Neutrophil (primary cell): ENCODE data around the gene ASTN2.

Experiments used
- H3K27ac ChIP-seq: fragments of 200-600 bp; sonication (generic); 2 replicates; pipeline ENCODE4 v1.5.1; 2016; ENCODE audit warnings: mild to moderate bottlenecking, moderate library complexity
- H3K27me3 ChIP-seq: fragments of 200-600 bp; sonication (generic); 2 replicates; pipeline ENCODE4 v1.6.0; 2016; ENCODE audit warnings: mild to moderate bottlenecking
- H3K36me3 ChIP-seq: fragments of 200-600 bp; sonication (generic); 2 replicates; pipeline ENCODE4 v1.5.1; 2017
- H3K4me1 ChIP-seq, 2 experiments: fragments of 200-600 bp in 1 of 2; sonication (generic) in 1 of 2; 1 replicate in 1 of 2; 2 replicates in 1 of 2; pipeline versions ENCODE4 v1.5.1 to v1.6.1; 2013 to 2016; ENCODE audit warnings: low read depth in 1 of 2, low read length in 1 of 2, mild to moderate bottlenecking in 1 of 2, moderate library complexity in 1 of 2; ENCODE audit not compliant: control insufficient read depth in 1 of 2, insufficient read depth in 1 of 2
- H3K4me3 ChIP-seq, 2 experiments: fragments of 200-600 bp in 1 of 2; sonication (generic) in 1 of 2; 1 replicate in 1 of 2; 2 replicates in 1 of 2; pipeline ENCODE4 v1.5.1; 2013 to 2016; ENCODE audit warnings: low read depth in 1 of 2, low read length in 1 of 2, mild to moderate bottlenecking in 1 of 2, moderate library complexity in 1 of 2
- H3K9me3 ChIP-seq: fragments of 200-600 bp; sonication (generic); 2 replicates; pipeline ENCODE4 v1.5.1; 2016
- TF ChIP-seq, protein P1 (sequence below): fragments of 200-600 bp; sonication (generic); IDR thresholded peaks from 2 replicates; pipeline ENCODE4 v1.5.1; 2016; ENCODE audit warnings: antibody characterized with exemption

The ASTN2 gene

DNA sequence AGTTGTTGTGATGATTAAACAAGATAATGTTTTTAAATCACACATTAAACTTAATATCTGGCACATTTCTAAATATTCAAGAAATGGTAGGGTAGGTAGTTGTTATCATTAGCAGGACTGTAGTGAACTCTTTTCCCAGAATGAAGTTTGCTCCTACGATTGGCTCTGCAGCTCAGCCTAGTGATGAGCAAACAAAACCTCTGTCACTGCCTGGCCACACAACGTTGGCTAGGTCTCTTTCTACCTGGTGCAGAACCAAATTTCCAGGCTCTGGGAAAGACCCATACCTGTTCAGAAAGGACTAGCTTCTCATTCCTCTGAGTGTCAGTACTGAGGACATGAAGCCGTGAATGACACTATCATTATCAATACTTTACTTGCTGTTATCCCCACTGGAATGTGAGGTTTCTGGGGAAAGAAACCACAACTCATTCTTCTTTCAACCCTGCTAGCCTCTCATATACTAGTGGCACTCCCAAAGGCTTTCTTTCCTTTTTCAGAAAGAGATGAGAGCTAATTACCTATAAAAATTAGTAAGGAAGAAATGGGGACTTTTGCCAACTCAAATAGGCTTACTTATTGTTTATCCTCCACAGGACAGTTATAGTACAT lies 947.0 kb downstream of the ASTN2 start:
- TF ChIP-seq, protein P1, sequence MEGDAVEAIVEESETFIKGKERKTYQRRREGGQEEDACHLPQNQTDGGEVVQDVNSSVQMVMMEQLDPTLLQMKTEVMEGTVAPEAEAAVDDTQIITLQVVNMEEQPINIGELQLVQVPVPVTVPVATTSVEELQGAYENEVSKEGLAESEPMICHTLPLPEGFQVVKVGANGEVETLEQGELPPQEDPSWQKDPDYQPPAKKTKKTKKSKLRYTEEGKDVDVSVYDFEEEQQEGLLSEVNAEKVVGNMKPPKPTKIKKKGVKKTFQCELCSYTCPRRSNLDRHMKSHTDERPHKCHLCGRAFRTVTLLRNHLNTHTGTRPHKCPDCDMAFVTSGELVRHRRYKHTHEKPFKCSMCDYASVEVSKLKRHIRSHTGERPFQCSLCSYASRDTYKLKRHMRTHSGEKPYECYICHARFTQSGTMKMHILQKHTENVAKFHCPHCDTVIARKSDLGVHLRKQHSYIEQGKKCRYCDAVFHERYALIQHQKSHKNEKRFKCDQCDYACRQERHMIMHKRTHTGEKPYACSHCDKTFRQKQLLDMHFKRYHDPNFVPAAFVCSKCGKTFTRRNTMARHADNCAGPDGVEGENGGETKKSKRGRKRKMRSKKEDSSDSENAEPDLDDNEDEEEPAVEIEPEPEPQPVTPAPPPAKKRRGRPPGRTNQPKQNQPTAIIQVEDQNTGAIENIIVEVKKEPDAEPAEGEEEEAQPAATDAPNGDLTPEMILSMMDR, result no peak
- no peak overlapping the region for H3K4me3 ChIP-seq
- H3K27ac ChIP-seq, result no peak overlapping the region
- H3K27me3 ChIP-seq, result no peaks in the 10 kb centered on the region
- no peaks in the 10 kb centered on the region for H3K9me3 ChIP-seq
- H3K4me1 ChIP-seq, result no peaks in the 10 kb centered on the region
- H3K36me3 ChIP-seq, result no peaks in the 10 kb centered on the region

GRCh38 chr9:116466271-116467235 lies 948.3 kb downstream of the ASTN2 start:
- Histone ChIP-seq H3K9me3 (no peaks in the 10 kb centered on the region), H3K4me3 (no peak overlapping the region), H3K4me1 (no peaks in the 10 kb centered on the region), H3K36me3 (no peaks in the 10 kb centered on the region), H3K27me3 (no peaks in the 10 kb centered on the region), H3K27ac (no peak overlapping the region)
- TF ChIP-seq, protein P1, result no peak

DNA sequence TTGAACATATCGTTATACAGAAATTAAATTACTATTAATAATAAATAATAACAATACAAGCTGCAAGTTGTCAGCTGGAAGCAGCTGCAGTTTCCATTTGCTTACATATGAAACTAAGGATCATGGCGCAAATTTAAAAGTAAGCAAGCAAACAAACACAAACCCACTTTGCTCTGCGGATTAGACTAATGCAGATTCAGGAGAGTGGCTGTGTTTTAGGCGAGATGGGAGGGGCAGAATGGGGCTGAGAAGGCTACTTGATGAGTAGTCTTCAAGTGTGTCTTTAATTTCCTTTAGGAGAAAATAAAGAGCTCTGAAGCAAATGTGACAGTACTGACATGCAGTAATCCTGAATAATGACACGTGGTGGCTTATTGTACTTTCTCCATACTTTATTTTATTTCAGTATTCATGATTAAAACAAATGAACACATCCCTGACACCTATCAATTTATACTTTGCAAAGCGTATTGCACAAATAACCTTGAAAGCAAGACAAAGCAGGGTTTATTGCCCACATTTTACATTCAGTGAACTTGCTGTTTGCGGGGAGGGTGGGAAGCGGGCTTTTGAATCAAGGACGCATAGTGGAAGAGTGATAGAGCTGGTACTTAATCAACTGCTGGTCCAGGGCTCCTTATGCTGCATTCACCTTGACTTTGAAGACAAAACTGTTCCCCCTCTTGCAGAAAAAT lies 949.1 kb downstream of the ASTN2 start:
- no peak overlapping the region for H3K4me3 ChIP-seq
- H3K9me3 ChIP-seq, result no peaks in the 10 kb centered on the region
- TF ChIP-seq, protein P1, result no peak
- H3K27me3 ChIP-seq, result no peaks in the 10 kb centered on the region
- H3K27ac ChIP-seq, result no peak overlapping the region
- H3K4me1 ChIP-seq, result no peaks in the 10 kb centered on the region
- no peaks in the 10 kb centered on the region for H3K36me3 ChIP-seq

DNA sequence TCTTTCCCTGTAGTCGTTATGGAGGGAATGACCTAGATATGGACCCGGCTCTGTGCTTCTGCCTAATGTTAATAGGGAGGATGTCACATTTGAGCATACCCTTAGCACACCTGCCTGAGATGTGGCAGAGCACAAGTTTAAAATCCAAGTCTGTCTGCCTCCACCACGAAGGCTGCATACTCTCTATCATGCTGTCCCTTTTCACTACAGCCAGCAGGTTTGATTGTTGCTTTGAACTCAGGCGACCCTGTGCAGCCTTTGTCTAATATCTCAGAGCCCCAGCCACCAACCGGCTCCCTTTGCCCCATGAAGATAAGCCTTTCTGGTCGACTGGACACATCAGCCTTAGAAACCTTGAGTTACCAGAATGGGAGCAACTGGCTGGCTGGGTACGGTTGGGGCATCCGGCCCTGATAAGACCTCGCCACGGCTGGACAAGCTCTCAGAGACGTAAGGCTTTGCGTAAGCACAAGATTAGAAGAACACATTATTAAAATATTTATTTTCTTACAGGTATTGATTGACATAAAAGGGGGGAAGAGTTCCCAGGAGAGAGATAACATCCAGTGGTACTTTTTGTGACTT lies 949.8 kb downstream of the ASTN2 start:
- no peaks in the 10 kb centered on the region for H3K4me1 ChIP-seq
- no peaks in the 10 kb centered on the region for H3K9me3 ChIP-seq
- H3K27me3 ChIP-seq, result no peaks in the 10 kb centered on the region
- no peak overlapping the region for H3K4me3 ChIP-seq
- no peaks in the 10 kb centered on the region for H3K36me3 ChIP-seq
- TF ChIP-seq, protein P1, result no peak
- H3K27ac ChIP-seq, result no peak overlapping the region

- no peak overlapping the region for H3K27ac ChIP-seq
- H3K27me3 ChIP-seq, result no peaks in the 10 kb centered on the region
- H3K4me1 ChIP-seq, result no peaks in the 10 kb centered on the region
- no peak overlapping the region for H3K4me3 ChIP-seq
- no peaks in the 10 kb centered on the region for H3K36me3 ChIP-seq
- H3K9me3 ChIP-seq, result no peaks in the 10 kb centered on the region
- TF ChIP-seq, protein P1, result no peak
Measured at GRCh38 chr9:116464423-116464822, 950.4 kb downstream of the ASTN2 start.
